ENCODE measurements around the gene PCAT6.

DNA sequence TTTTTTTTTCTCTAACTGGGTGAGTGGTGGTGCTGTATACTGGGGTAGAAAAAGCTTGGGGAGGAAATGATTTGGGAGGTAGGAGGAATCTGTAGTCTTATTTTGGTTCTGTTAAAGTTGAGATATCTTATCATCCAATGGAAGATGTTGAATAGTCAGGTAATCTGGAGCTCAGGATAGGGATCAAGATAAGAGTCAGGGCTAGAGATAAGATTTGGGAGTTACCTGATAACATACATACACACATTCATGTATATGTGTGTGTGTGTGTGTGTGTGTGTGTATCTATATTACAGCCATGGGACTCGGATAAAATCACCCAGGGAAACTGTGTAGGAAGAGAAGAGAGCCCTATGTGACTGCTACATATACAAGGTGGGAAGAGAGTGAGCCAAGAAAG lies 8.1 kb downstream of the PCAT6 start:
- TF ChIP-seq, protein P1, sequence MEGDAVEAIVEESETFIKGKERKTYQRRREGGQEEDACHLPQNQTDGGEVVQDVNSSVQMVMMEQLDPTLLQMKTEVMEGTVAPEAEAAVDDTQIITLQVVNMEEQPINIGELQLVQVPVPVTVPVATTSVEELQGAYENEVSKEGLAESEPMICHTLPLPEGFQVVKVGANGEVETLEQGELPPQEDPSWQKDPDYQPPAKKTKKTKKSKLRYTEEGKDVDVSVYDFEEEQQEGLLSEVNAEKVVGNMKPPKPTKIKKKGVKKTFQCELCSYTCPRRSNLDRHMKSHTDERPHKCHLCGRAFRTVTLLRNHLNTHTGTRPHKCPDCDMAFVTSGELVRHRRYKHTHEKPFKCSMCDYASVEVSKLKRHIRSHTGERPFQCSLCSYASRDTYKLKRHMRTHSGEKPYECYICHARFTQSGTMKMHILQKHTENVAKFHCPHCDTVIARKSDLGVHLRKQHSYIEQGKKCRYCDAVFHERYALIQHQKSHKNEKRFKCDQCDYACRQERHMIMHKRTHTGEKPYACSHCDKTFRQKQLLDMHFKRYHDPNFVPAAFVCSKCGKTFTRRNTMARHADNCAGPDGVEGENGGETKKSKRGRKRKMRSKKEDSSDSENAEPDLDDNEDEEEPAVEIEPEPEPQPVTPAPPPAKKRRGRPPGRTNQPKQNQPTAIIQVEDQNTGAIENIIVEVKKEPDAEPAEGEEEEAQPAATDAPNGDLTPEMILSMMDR (IDR thresholded peaks at IDR 0.05), result no peak
- TF ChIP-seq, protein P2, sequence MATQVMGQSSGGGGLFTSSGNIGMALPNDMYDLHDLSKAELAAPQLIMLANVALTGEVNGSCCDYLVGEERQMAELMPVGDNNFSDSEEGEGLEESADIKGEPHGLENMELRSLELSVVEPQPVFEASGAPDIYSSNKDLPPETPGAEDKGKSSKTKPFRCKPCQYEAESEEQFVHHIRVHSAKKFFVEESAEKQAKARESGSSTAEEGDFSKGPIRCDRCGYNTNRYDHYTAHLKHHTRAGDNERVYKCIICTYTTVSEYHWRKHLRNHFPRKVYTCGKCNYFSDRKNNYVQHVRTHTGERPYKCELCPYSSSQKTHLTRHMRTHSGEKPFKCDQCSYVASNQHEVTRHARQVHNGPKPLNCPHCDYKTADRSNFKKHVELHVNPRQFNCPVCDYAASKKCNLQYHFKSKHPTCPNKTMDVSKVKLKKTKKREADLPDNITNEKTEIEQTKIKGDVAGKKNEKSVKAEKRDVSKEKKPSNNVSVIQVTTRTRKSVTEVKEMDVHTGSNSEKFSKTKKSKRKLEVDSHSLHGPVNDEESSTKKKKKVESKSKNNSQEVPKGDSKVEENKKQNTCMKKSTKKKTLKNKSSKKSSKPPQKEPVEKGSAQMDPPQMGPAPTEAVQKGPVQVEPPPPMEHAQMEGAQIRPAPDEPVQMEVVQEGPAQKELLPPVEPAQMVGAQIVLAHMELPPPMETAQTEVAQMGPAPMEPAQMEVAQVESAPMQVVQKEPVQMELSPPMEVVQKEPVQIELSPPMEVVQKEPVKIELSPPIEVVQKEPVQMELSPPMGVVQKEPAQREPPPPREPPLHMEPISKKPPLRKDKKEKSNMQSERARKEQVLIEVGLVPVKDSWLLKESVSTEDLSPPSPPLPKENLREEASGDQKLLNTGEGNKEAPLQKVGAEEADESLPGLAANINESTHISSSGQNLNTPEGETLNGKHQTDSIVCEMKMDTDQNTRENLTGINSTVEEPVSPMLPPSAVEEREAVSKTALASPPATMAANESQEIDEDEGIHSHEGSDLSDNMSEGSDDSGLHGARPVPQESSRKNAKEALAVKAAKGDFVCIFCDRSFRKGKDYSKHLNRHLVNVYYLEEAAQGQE (IDR thresholded peaks at IDR 0.05; ENCODE audit: insufficient read depth in 1 of 2, low read depth in 2 of 2, low read length in 1 of 2), result no peak
- TF ChIP-seq POLR2AphosphoS5 (IDR thresholded peaks at IDR 0.05; ENCODE audit: low read depth, low read length), result no peak

Data from Panc1 (cell line).